OCI-LY1 (cell line): ENCODE results near the gene HAL.
A peak's percentile ranks its signal among the peaks of the same experiment; 100 is the strongest.

ENCODE experiments used
- H2AFZ ChIP-seq: fragments of 200-600 bp; sonication (generic), shearing (Covaris generic); 2 replicates; pipeline ENCODE4 v1.6.0; 2014; ENCODE audit warnings: antibody characterized with exemption, mild to moderate bottlenecking, low read length
- H3F3A ChIP-seq: fragments of 200-600 bp; sonication (generic), shearing (Covaris generic); 2 replicates; pipeline ENCODE4 v1.6.0; 2014; ENCODE audit warnings: mild to moderate bottlenecking, antibody characterized with exemption, low read length, moderate library complexity; ENCODE audit not compliant: insufficient read depth
- H3K27ac ChIP-seq: fragments of 200-600 bp; sonication (generic); 2 replicates; pipeline ENCODE4 v1.5.1; 2014; ENCODE audit warnings: low read length, mixed run types, mild to moderate bottlenecking, low read depth; ENCODE audit not compliant: poor library complexity, severe bottlenecking
- H3K27me3 ChIP-seq: fragments of 200-600 bp; sonication (generic); 2 replicates; pipeline ENCODE4 v1.6.0; 2014; ENCODE audit warnings: antibody characterized with exemption, mild to moderate bottlenecking, low read length, moderate library complexity; ENCODE audit not compliant: insufficient read depth
- H3K36me3 ChIP-seq: fragments of 200-600 bp; sonication (generic); 2 replicates; pipeline ENCODE4 v1.6.1; 2014; ENCODE audit warnings: mild to moderate bottlenecking, antibody characterized with exemption, low read length, moderate library complexity, mixed read lengths; ENCODE audit not compliant: insufficient read depth
- H3K4me1 ChIP-seq: fragments of 200-600 bp; sonication (generic); 2 replicates; pipeline ENCODE4 v1.5.1; 2014; ENCODE audit warnings: mild to moderate bottlenecking, low read length, moderate library complexity; ENCODE audit not compliant: insufficient read depth, severe bottlenecking
- H3K4me2 ChIP-seq: fragments of 200-600 bp; sonication (generic), shearing (Covaris generic); 2 replicates; pipeline ENCODE4 v1.6.1; 2014; ENCODE audit warnings: low read length
- H3K4me3 ChIP-seq: fragments of 200-600 bp; sonication (generic); 2 replicates; pipeline ENCODE4 v1.5.1; 2014; ENCODE audit warnings: low read length, low read depth, mild to moderate bottlenecking, mixed read lengths; ENCODE audit not compliant: poor library complexity, severe bottlenecking
- H3K79me2 ChIP-seq: fragments of 200-600 bp; shearing (Covaris generic); 2 replicates; pipeline ENCODE4 v1.6.1; 2016; ENCODE audit warnings: mixed run types, low read length, mixed read lengths; ENCODE audit not compliant: insufficient read depth
- H3K9ac ChIP-seq: fragments of 200-600 bp; sonication (generic), shearing (Covaris generic); 2 replicates; pipeline ENCODE4 v1.6.1; 2014; ENCODE audit warnings: mild to moderate bottlenecking, low read length, mixed read lengths
- H3K9me2 ChIP-seq: fragments of 200-600 bp; sonication (generic), shearing (Covaris generic); 2 replicates; pipeline ENCODE4 v1.6.1; 2014; ENCODE audit warnings: low read depth, mild to moderate bottlenecking, low read length, mixed read lengths
- H3K9me3 ChIP-seq: fragments of 200-600 bp; shearing (Covaris generic); 2 replicates; pipeline ENCODE4 v1.6.1; 2014; ENCODE audit warnings: low read length, mixed read lengths
- H4K20me1 ChIP-seq: fragments of 200-600 bp; sonication (generic), shearing (Covaris generic); 2 replicates; pipeline ENCODE4 v1.6.0; 2016; ENCODE audit warnings: mild to moderate bottlenecking, low read length; ENCODE audit not compliant: insufficient read depth
- EZH2 ChIP-seq: fragments of 200-600 bp; sonication (generic), shearing (Covaris generic); IDR thresholded peaks from 2 replicates; pipeline ENCODE4 v1.8.0; 2017; ENCODE audit warnings: borderline replicate concordance, mixed run types, mild to moderate bottlenecking, antibody characterized with exemption, low read length, moderate library complexity, mixed read lengths
- TF ChIP-seq, protein P1 (sequence below): fragments of 200-600 bp; sonication (generic), shearing (Covaris generic); IDR thresholded peaks from 2 replicates; pipeline ENCODE4 v1.5.1; 2017; ENCODE audit warnings: mild to moderate bottlenecking, antibody characterized with exemption, low read length, moderate library complexity, mixed read lengths

Gene HAL

DNA sequence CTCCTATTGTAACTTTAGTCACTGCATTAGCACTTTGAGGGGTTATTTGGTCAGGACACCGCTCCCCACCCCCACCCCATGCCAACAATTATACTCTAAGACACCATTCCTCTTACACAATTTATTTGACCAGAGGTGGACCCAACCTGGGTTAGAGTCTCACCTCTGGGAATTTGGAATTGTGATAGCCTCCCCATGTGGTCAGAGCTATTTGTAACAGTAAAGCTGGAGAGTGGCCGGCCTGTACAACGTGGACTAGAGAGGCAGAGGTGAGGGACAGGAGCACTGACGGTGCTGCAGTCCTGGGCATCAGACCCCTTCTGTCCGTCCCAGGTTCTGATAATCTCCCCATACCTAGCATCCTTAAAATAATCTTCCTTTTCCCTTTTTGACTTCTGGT is 3.3 kb upstream of the HAL start:
- Histone ChIP-seq H3K27me3 (no peaks in the 10 kb centered on the region), H3K36me3 (peaks cover 25% of the 10 kb centered on the region), H3K9ac (no peak overlapping the region), H3K27ac (no peak overlapping the region), H3F3A (no peaks in the 10 kb centered on the region), H4K20me1 (no peaks in the 10 kb centered on the region), H3K4me1 (no peaks in the 10 kb centered on the region), H3K9me2 (no peaks in the 10 kb centered on the region), H3K79me2 (no peaks in the 10 kb centered on the region), H2AFZ (no peak overlapping the region), H3K9me3 (no peaks in the 10 kb centered on the region), H3K4me3 (no peak overlapping the region), H3K4me2 (no peak overlapping the region)
- TF ChIP-seq, protein P1, sequence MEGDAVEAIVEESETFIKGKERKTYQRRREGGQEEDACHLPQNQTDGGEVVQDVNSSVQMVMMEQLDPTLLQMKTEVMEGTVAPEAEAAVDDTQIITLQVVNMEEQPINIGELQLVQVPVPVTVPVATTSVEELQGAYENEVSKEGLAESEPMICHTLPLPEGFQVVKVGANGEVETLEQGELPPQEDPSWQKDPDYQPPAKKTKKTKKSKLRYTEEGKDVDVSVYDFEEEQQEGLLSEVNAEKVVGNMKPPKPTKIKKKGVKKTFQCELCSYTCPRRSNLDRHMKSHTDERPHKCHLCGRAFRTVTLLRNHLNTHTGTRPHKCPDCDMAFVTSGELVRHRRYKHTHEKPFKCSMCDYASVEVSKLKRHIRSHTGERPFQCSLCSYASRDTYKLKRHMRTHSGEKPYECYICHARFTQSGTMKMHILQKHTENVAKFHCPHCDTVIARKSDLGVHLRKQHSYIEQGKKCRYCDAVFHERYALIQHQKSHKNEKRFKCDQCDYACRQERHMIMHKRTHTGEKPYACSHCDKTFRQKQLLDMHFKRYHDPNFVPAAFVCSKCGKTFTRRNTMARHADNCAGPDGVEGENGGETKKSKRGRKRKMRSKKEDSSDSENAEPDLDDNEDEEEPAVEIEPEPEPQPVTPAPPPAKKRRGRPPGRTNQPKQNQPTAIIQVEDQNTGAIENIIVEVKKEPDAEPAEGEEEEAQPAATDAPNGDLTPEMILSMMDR: no peak
- TF ChIP-seq EZH2: no peak

DNA sequence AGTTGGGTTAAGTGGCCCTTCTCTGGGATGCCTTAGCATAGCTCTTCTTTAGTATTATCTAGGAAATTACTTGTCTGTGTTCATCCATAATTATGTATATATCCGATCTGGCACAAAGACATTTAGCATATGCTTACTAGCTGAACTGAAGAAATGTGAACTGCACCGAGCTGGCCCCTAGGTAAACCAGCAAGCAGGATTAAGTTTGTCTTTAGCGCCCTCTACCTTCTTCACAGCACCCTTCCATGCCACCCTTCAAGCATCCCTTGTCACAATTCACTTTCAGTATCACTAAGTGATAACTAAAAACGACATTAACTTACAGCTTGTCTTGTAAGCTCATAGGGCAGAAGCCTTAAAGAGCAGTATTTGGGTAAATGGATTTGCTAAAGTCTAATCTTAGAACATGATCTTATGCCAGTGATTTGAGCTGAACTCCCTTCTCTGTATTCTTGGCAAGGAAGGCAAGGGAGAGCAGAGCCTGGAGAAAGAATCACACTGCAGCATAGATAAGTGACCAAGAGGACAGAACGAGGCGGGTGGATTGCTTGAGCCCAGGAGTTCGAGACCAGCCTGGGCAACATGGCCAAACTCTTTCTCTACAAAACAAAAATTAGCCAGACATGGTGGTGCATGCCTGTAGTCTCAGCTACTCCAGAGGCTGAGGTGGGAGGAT is 2.6 kb upstream of the HAL start:
- Histone ChIP-seq H3K27me3 (no peaks in the 10 kb centered on the region), H4K20me1 (no peaks in the 10 kb centered on the region), H3K27ac (no peak overlapping the region), H3K9ac (no peak overlapping the region), H3K9me2 (no peaks in the 10 kb centered on the region), H3K4me1 (no peaks in the 10 kb centered on the region), H2AFZ (no peak overlapping the region), H3K4me3 (no peak overlapping the region), H3K36me3 (peaks cover 20% of the 10 kb centered on the region), H3F3A (no peaks in the 10 kb centered on the region), H3K4me2 (no peak overlapping the region), H3K9me3 (no peaks in the 10 kb centered on the region), H3K79me2 (no peaks in the 10 kb centered on the region)
- no peak for TF ChIP-seq EZH2
- TF ChIP-seq, protein P1: peak; percentile 81

DNA sequence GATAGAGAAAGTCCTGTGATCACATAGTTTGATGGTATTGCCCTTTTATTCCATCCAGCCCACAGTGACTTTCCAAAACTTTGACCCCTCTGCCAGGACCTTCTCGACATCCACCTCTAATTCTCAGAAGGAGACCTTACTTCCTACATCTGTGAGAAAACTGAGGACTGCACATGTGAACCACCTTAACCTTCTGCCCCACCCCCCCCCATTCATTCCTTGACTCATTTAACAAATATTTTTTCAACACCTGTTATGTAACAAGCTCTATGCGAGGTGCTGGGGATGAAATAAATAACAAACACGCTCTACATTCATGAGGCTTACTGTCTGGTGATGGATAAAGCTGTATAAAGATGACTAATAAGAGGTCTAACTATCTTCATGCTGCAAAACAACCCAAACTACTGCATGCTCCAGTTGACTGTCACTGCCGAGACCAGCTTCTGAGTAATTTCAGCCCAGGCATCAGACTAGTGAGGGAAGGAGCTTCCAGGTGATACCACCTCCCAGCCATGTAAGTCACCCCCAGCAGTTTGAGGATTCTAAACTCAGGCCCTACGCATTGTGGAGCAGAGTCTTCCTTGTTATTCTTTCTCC is 1.9 kb upstream of the HAL start:
- Histone ChIP-seq H3K4me1 (no peaks in the 10 kb centered on the region), H3K27me3 (no peaks in the 10 kb centered on the region), H3K27ac (no peak overlapping the region), H3K79me2 (no peaks in the 10 kb centered on the region), H3K36me3 (peaks cover 15% of the 10 kb centered on the region), H3F3A (no peaks in the 10 kb centered on the region), H2AFZ (no peak overlapping the region), H3K4me2 (no peak overlapping the region), H3K9ac (no peak overlapping the region), H3K4me3 (no peak overlapping the region), H3K9me2 (no peaks in the 10 kb centered on the region), H3K9me3 (no peaks in the 10 kb centered on the region), H4K20me1 (no peaks in the 10 kb centered on the region)
- TF ChIP-seq EZH2: no peak
- TF ChIP-seq, protein P1: no peak
